ENCODE data around the gene PICALM.

PICALM gene

GRCh38 chr11:86063536-86063935 lies 5.3 kb downstream of the PICALM start:
- no peak for DNase-seq (ENCODE audit: low read depth)
- no peak for TF ChIP-seq CTCF (IDR thresholded peaks at IDR 0.05; ENCODE audit: insufficient read depth, low read depth, low read length, missing control alignments)
- H3K4me3 ChIP-seq (ENCODE audit: low read depth, low read length), result peak overlapping the region; percentile 35; the same call in 1 of the 2 replicates

- DNase-seq (ENCODE audit: low read depth), result peak; percentile 43
- peak overlapping the region; percentile 31 for H3K4me3 ChIP-seq (ENCODE audit: low read depth, low read length)
- TF ChIP-seq CTCF (IDR thresholded peaks at IDR 0.05; ENCODE audit: insufficient read depth, low read depth, low read length, missing control alignments), result no peak
Observed at GRCh38 chr11:86062719-86063118, 6.2 kb downstream of the PICALM start.

GRCh38 chr11:86061483-86062205 lies 7.2 kb downstream of the PICALM start:
- TF ChIP-seq CTCF (IDR thresholded peaks at IDR 0.05; ENCODE audit: insufficient read depth, low read depth, low read length, missing control alignments), result no peak

GRCh38 chr11:86060544-86060943 lies 8.3 kb downstream of the PICALM start:
- no peak for DNase-seq (ENCODE audit: low read depth)
- no peak for TF ChIP-seq CTCF (IDR thresholded peaks at IDR 0.05; ENCODE audit: insufficient read depth, low read depth, low read length, missing control alignments)
- no peak overlapping the region for H3K4me3 ChIP-seq (ENCODE audit: low read depth, low read length)

More at GRCh38 chr11:86061483-86062205, 7.2 kb downstream of the PICALM start:
- no peak for DNase-seq (ENCODE audit: low read depth)
- no peak overlapping the region for H3K4me3 ChIP-seq (ENCODE audit: low read depth, low read length)

GRCh38 chr11:86058360-86058759 lies 10.5 kb downstream of the PICALM start:
- TF ChIP-seq CTCF (IDR thresholded peaks at IDR 0.05; ENCODE audit: insufficient read depth, low read depth, low read length, missing control alignments), result no peak
- no peak overlapping the region for H3K4me3 ChIP-seq (ENCODE audit: low read depth, low read length)
- no peak for DNase-seq (ENCODE audit: low read depth)

GRCh38 chr11:86056351-86056854 lies 12.5 kb downstream of the PICALM start:
- H3K4me3 ChIP-seq (ENCODE audit: low read depth, low read length), result no peak overlapping the region
- DNase-seq (ENCODE audit: low read depth), result no peak
- no peak for TF ChIP-seq CTCF (IDR thresholded peaks at IDR 0.05; ENCODE audit: insufficient read depth, low read depth, low read length, missing control alignments)
